HepG2 (cell line): ENCODE measurements around the gene HLA-DOA. TPM values are rescaled to one million over a fixed set of nuclear protein-coding genes. Genes with fewer than 3 reads are reported as not detected.

Source experiments
- CCAR2 ChIP-seq: fragments of 200-400 bp; formaldehyde crosslinking; optimal IDR thresholded peaks from 2 replicates; pipeline ENCODE3; 2018; ENCODE audit warnings: low read depth, mild to moderate bottlenecking, low read length, moderate library complexity
- CEBPB ChIP-seq: IDR thresholded peaks from 2 replicates; pipeline ENCODE4 v1.6.1; 2011; ENCODE audit warnings: low read depth, low read length, improper control_type of control experiment, borderline replicate concordance
- CHD2 ChIP-seq: IDR thresholded peaks from 2 replicates; pipeline ENCODE4 v1.6.1; 2011; ENCODE audit warnings: low read depth, low read length, improper control_type of control experiment
- HMG20A ChIP-seq: IDR thresholded peaks from 2 replicates; pipeline ENCODE4 v1.6.1; 2016; ENCODE audit warnings: borderline replicate concordance
- MAFK ChIP-seq, 2 experiments: IDR thresholded peaks in 1 of 2; conservative IDR thresholded peaks in 1 of 2; 2 replicates each; pipeline ENCODE4 v1.6.1; 2011; ENCODE audit warnings: improper control_type of control experiment in 2 of 2, low read length in 2 of 2
- MAZ ChIP-seq, 2 experiments: sonication (generic) in 1 of 2; formaldehyde crosslinking in 1 of 2; IDR thresholded peaks; 2 replicates each; pipeline versions ENCODE4 v1.5.0 to v1.6.1; 2012 to 2020; ENCODE audit warnings: low read depth in 2 of 2, mild to moderate bottlenecking in 2 of 2, borderline replicate concordance in 1 of 2, improper control_type of control experiment in 1 of 2, low read length in 1 of 2, missing genetic modification reagents in 1 of 2, moderate library complexity in 1 of 2
- MBNL3 ChIP-seq: fragments of 250-450 bp; sonication (Bioruptor Pico); conservative IDR thresholded peaks from 2 replicates; pipeline ENCODE4 v1.8.0; 2022; ENCODE audit warnings: mild to moderate bottlenecking, inconsistent platforms
- SP1 ChIP-seq, 2 experiments: fragments of 450-650 bp in 1 of 2; sonication (generic) in 1 of 2; formaldehyde crosslinking in 1 of 2; IDR thresholded peaks; 2 replicates each; pipeline versions ENCODE4 v1.4.0 to v1.6.1; 2016 to 2020; ENCODE audit warnings: missing genetic modification reagents in 1 of 2
- SUZ12 ChIP-seq: fragments of 150-350 bp; IDR thresholded peaks from 2 replicates; pipeline ENCODE4 v1.6.1; 2014; ENCODE audit warnings: low read depth, low read length
- ZFP1 ChIP-seq: IDR thresholded peaks from 2 replicates; pipeline ENCODE4 v1.6.1; 2016
- ZNF124 ChIP-seq: sonication (generic); formaldehyde crosslinking; IDR thresholded peaks from 2 replicates; pipeline ENCODE4 v1.4.0; 2020; ENCODE audit warnings: missing genetic modification reagents
- ZNF3 ChIP-seq: IDR thresholded peaks from 2 replicates; pipeline ENCODE4 v1.7.0; 2017; ENCODE audit warnings: inconsistent platforms
- ZNF652 ChIP-seq: IDR thresholded peaks from 2 replicates; pipeline ENCODE4 v1.6.1; 2016; ENCODE audit warnings: low read depth, borderline replicate concordance
- ZNF709 ChIP-seq: sonication (generic); formaldehyde crosslinking; IDR thresholded peaks from 2 replicates; pipeline ENCODE4 v1.5.0; 2020; ENCODE audit warnings: mild to moderate bottlenecking, missing genetic modification reagents
- polyA plus RNA-seq, 8 experiments: library from polyadenylated mRNA; depleted of rRNA in 3 of 8; stranded (reverse) in 7 of 8; unstranded in 1 of 8; fragments of >200 nt; fragmentation: Illumina TruSeq in 4 of 8; extraction: Trizol in 4 of 8; gene quantifications; 2 replicates each; pipeline versions ENCODE4 v1.2.1 to v1.2.3, GENCODE V29; 2011 to 2016; ENCODE audit warnings: low read depth in 4 of 8, missing spikeins in 1 of 8, mixed read lengths in 1 of 8; ENCODE audit not compliant: insufficient read depth in 1 of 8
- total RNA-seq, 5 experiments: library from RNA; depleted of rRNA; stranded (reverse); fragments of >200 nt; fragmentation: Illumina TruSeq; extraction: Trizol; gene quantifications; 2 replicates each; pipeline ENCODE4 v1.2.3, GENCODE V29; 2016; ENCODE audit warnings: low read depth in 1 of 5
- TF ChIP-seq, protein P1 (sequence below): IDR thresholded peaks from 2 replicates; pipeline ENCODE4 v1.6.1; 2012; ENCODE audit warnings: low read depth, low read length, improper control_type of control experiment
- TF ChIP-seq, protein P2 (sequence below): sonication (generic); IDR thresholded peaks from 2 replicates; pipeline ENCODE4 v1.6.1; 2016; ENCODE audit warnings: low read depth, borderline replicate concordance
- TF ChIP-seq, protein P3 (sequence below): sonication (generic); formaldehyde crosslinking; IDR thresholded peaks from 2 replicates; pipeline ENCODE4 v1.9.0; 2021; ENCODE audit warnings: missing genetic modification reagents, borderline replicate concordance
- TF ChIP-seq, protein P4 (sequence below): IDR thresholded peaks from 2 replicates; pipeline ENCODE4 v1.6.1; 2016
- TF ChIP-seq, protein P5 (sequence below): sonication (generic); formaldehyde crosslinking; IDR thresholded peaks from 2 replicates; pipeline ENCODE4 v1.5.0; 2020; ENCODE audit warnings: missing genetic modification reagents

HLA-DOA gene
- total and polyA plus RNA-seq, 2 of the 13 experiments (the other 11 are each of a cell fraction or from before 2014, with no cell fraction given) = 0.03 to 0.09 TPM

DNA sequence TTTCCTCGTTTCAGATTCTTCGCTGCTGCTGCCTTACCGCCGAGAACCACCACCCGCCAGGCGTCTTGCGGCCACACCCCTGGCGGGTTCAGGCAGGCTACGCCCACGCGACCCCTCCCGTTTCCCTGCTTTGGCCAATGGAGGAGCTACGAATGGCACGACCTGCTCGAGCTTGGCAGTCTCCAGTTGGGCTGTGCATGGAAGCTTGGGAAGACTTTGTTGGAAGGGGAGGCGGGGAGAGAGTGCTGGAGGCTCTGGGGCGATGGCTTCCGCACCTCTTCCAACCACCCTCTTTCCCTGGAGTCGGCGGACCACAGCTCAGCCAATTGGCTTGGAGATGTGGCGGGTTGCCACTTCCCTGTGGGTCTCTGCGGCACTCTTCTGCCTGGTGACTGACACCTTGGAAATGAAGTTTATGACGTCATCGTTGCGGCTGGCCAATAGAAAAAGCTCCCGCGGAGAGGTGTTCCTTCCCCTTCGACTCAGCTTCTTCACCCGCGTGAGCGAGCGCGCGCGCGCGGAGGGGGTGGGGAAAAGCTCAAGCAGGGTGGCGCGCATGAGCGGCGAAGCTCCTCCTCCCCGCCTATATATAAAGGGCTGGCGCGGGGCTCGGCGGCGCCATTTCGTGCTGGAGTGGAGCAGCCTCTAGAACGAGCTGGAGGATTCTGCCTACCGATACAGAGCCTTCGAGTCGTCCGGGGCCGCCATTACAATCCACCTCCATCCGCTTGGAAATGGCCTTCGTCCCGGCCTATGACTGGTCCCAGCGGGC, 37.6 kb downstream of the HLA-DOA start (continued):
- TF ChIP-seq, protein P1, sequence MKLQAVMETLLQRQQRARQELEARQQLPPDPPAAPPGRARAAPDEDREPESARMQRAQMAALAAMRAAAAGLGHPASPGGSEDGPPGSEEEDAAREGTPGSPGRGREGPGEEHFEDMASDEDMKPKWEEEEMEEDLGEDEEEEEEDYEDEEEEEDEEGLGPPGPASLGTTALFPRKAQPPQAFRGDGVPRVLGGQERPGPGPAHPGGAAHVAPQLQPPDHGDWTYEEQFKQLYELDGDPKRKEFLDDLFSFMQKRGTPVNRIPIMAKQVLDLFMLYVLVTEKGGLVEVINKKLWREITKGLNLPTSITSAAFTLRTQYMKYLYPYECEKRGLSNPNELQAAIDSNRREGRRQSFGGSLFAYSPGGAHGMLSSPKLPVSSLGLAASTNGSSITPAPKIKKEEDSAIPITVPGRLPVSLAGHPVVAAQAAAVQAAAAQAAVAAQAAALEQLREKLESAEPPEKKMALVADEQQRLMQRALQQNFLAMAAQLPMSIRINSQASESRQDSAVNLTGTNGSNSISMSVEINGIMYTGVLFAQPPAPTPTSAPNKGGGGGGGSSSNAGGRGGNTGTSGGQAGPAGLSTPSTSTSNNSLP = peak; percentile 28; the same call in 1 of the 2 replicates
- TF ChIP-seq, protein P2, sequence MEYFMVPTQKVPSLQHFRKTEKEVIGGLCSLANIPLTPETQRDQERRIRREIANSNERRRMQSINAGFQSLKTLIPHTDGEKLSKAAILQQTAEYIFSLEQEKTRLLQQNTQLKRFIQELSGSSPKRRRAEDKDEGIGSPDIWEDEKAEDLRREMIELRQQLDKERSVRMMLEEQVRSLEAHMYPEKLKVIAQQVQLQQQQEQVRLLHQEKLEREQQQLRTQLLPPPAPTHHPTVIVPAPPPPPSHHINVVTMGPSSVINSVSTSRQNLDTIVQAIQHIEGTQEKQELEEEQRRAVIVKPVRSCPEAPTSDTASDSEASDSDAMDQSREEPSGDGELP = peak; percentile 10; the same call in 1 of the 2 replicates
- TF ChIP-seq, protein P3, sequence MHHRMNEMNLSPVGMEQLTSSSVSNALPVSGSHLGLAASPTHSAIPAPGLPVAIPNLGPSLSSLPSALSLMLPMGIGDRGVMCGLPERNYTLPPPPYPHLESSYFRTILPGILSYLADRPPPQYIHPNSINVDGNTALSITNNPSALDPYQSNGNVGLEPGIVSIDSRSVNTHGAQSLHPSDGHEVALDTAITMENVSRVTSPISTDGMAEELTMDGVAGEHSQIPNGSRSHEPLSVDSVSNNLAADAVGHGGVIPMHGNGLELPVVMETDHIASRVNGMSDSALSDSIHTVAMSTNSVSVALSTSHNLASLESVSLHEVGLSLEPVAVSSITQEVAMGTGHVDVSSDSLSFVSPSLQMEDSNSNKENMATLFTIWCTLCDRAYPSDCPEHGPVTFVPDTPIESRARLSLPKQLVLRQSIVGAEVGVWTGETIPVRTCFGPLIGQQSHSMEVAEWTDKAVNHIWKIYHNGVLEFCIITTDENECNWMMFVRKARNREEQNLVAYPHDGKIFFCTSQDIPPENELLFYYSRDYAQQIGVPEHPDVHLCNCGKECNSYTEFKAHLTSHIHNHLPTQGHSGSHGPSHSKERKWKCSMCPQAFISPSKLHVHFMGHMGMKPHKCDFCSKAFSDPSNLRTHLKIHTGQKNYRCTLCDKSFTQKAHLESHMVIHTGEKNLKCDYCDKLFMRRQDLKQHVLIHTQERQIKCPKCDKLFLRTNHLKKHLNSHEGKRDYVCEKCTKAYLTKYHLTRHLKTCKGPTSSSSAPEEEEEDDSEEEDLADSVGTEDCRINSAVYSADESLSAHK (CRISPR knock-in tag) = peak; percentile 82; the same call in 1 of the 2 replicates
- TF ChIP-seq, protein P4, sequence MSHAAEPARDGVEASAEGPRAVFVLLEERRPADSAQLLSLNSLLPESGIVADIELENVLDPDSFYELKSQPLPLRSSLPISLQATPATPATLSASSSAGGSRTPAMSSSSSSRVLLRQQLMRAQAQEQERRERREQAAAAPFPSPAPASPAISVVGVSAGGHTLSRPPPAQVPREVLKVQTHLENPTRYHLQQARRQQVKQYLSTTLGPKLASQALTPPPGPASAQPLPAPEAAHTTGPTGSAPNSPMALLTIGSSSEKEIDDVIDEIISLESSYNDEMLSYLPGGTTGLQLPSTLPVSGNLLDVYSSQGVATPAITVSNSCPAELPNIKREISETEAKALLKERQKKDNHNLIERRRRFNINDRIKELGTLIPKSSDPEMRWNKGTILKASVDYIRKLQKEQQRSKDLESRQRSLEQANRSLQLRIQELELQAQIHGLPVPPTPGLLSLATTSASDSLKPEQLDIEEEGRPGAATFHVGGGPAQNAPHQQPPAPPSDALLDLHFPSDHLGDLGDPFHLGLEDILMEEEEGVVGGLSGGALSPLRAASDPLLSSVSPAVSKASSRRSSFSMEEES = peak; percentile 81
- TF ChIP-seq CCAR2 (no peak), ZFP1 (peak; percentile 73), ZNF709 (CRISPR knock-in tag) (no peak; the same call in 1 of the 2 replicates), MBNL3 (CRISPR knock-in tag) (no peak), MAZ (IDR thresholded peaks at IDR 0.05; ENCODE audit: borderline replicate concordance, low read depth, low read length) (peak; percentile 82), MAZ (CRISPR knock-in tag; IDR thresholded peaks at IDR 0.05; ENCODE audit: low read depth) (peak; percentile 77; the same call in 1 of the 2 replicates), ZNF652 (no peak; the same call in 1 of the 2 replicates), ZNF124 (CRISPR knock-in tag) (no peak; the same call in 1 of the 2 replicates), CHD2 (peak; percentile 17; the same call in 1 of the 2 replicates), MAFK (conservative IDR thresholded peaks at IDR 0.05 in 1 of 2, IDR thresholded peaks at IDR 0.05 in 1 of 2; ENCODE audit: low read length in 2 of 2) (no peak), SP1 (IDR thresholded peaks at IDR 0.05) (no peak), SP1 (CRISPR knock-in tag; IDR thresholded peaks at IDR 0.05) (peak; percentile 64), SUZ12 (peak; percentile 21; the same call in 1 of the 2 replicates), ZNF3 (CRISPR knock-in tag) (no peak), HMG20A (CRISPR knock-in tag) (peak; percentile 14; the same call in 1 of the 2 replicates), CEBPB (0 out of 2 replicates have a peak, but pooled peaks have one; percentile 6)
- TF ChIP-seq, protein P5, sequence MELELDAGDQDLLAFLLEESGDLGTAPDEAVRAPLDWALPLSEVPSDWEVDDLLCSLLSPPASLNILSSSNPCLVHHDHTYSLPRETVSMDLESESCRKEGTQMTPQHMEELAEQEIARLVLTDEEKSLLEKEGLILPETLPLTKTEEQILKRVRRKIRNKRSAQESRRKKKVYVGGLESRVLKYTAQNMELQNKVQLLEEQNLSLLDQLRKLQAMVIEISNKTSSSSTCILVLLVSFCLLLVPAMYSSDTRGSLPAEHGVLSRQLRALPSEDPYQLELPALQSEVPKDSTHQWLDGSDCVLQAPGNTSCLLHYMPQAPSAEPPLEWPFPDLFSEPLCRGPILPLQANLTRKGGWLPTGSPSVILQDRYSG = no peak; the same call in 1 of the 2 replicates
